Fibroblast of mammary gland (primary cell): ENCODE measurements around the gene SNED1.

ENCODE experiments used
- DNase-seq: peaks from one replicate; pipeline ENCODE4 v3.0.0-alpha.2; 2010; ENCODE audit warnings: low read depth
- H3K4me3 ChIP-seq: 2 replicates; pipeline ENCODE4 v1.5.1; 2011; ENCODE audit warnings: low read depth, mild to moderate bottlenecking, low read length, moderate library complexity; ENCODE audit not compliant: control insufficient read depth
- CTCF ChIP-seq: conservative IDR thresholded peaks from 2 replicates; pipeline ENCODE4 v1.5.1; 2011; ENCODE audit warnings: low read depth, low read length, inconsistent platforms; ENCODE audit not compliant: control insufficient read depth, insufficient read depth

SNED1 gene

GRCh38 chr2:241123816-241124536 lies 125.6 kb downstream of the SNED1 start:
- no peak for TF ChIP-seq CTCF
- DNase-seq, result no peak
- H3K4me3 ChIP-seq, result no peak overlapping the region

- H3K4me3 ChIP-seq, result no peak overlapping the region
- TF ChIP-seq CTCF, result no peak
- no peak for DNase-seq
Measured at GRCh38 chr2:241125626-241126025, 127.2 kb downstream of the SNED1 start.

- no peak overlapping the region for H3K4me3 ChIP-seq
- no peak for TF ChIP-seq CTCF
- no peak for DNase-seq
Measured at GRCh38 chr2:241126201-241126611, 127.8 kb downstream of the SNED1 start.

- no peak overlapping the region for H3K4me3 ChIP-seq
- DNase-seq, result no peak
- TF ChIP-seq CTCF, result no peak
Measured at GRCh38 chr2:241126771-241127202, 128.4 kb downstream of the SNED1 start.

- DNase-seq, result no peak
- no peak for TF ChIP-seq CTCF
- H3K4me3 ChIP-seq, result no peak overlapping the region
Measured at GRCh38 chr2:241128266-241128665, 129.8 kb downstream of the SNED1 start.

- no peak for DNase-seq
- TF ChIP-seq CTCF, result no peak
- H3K4me3 ChIP-seq, result no peak overlapping the region
Measured at GRCh38 chr2:241129086-241129871, 130.9 kb downstream of the SNED1 start.
